Activated naive CD8-positive, alpha-beta T cell (primary cell): ENCODE measurements around the gene CCR1.
"Not testable (repeated sequence)": the region's sequence is repeated elsewhere in the genome, so short reads cannot be mapped to it uniquely, and the experiment has no call there.

Experiments used
- H3K27ac Mint-ChIP-seq: one replicate; pipeline ENCODE4 v1.8.0; 2021; ENCODE audit warnings: mixed read lengths
- H3K27me3 Mint-ChIP-seq: one replicate; pipeline ENCODE4 v1.8.0; 2021; ENCODE audit warnings: mixed read lengths
- H3K36me3 Mint-ChIP-seq: one replicate; pipeline ENCODE4 v1.8.0; 2021; ENCODE audit warnings: mixed read lengths
- H3K4me1 Mint-ChIP-seq: one replicate; pipeline ENCODE4 v1.8.0; 2021; ENCODE audit warnings: low read depth, mixed read lengths
- H3K4me3 Mint-ChIP-seq: one replicate; pipeline ENCODE4 v1.8.0; 2021; ENCODE audit warnings: mild to moderate bottlenecking, mixed read lengths
- H3K9me3 Mint-ChIP-seq: one replicate; pipeline ENCODE4 v1.8.0; 2021; ENCODE audit warnings: low read depth, mixed read lengths

Gene CCR1

GRCh38 chr3:46163556-46164041, 44.5 kb downstream of the CCR1 start:
- H3K27me3 Mint-ChIP-seq: peaks cover 2% of the 10 kb centered on the region
- no peak overlapping the region for H3K4me3 Mint-ChIP-seq
- no peaks in the 10 kb centered on the region for H3K4me1 Mint-ChIP-seq
- H3K9me3 Mint-ChIP-seq: peaks cover 10% of the 10 kb centered on the region
- H3K36me3 Mint-ChIP-seq: no peaks in the 10 kb centered on the region
- no peak overlapping the region for H3K27ac Mint-ChIP-seq

- Mint-ChIP-seq H3K27ac (no peak overlapping the region), H3K9me3 (peaks cover 13% of the 10 kb centered on the region), H3K36me3 (no peaks in the 10 kb centered on the region), H3K27me3 (peaks cover 2% of the 10 kb centered on the region), H3K4me3 (no peak overlapping the region), H3K4me1 (no peaks in the 10 kb centered on the region)
These were observed 45.0 kb downstream of the CCR1 start for GRCh38 chr3:46162975-46163555.

GRCh38 chr3:46157685-46158084, 50.4 kb downstream of the CCR1 start:
- not testable (repeated sequence) for H3K4me1 Mint-ChIP-seq, H3K9me3 Mint-ChIP-seq, H3K4me3 Mint-ChIP-seq, H3K27me3 Mint-ChIP-seq, H3K27ac Mint-ChIP-seq, H3K36me3 Mint-ChIP-seq

- Mint-ChIP-seq H3K36me3 (peaks cover 2% of the 10 kb centered on the region), H3K9me3 (peaks cover 6% of the 10 kb centered on the region), H3K4me3 (no peak overlapping the region), H3K4me1 (peaks cover 6% of the 10 kb centered on the region), H3K27ac (no peak overlapping the region), H3K27me3 (no peaks in the 10 kb centered on the region)
These were observed 53.8 kb downstream of the CCR1 start for GRCh38 chr3:46154311-46154710.
